Activated naive CD4-positive, alpha-beta T cell (primary cell): ENCODE data around the gene EZR.

Experiments
- DNase-seq, 4 experiments: peaks; one replicate each; lab custom pipeline; 2025; lab: John Stamatoyannopoulos, UW

EZR gene

DNA sequence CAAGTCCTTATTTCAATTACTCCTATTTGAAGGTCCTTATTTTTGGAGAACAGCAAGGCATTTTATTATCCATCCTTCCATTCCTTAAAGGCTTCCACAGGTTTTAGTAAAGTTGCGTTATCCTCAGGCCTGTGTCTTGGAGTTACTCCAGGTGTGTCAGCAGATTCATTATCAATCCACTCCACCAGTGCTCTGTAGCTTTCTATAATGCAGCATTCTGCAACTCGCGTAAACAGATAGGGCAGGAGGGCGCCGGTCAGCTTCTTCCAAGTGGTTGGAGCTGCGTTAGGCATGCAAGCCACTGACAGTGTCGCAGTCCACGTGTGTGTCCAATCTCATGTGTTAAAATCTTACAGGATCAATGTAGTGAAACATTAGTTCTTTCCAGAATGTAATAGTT is 93.5 kb downstream of the EZR start:
- DNase-seq = no peak

DNA sequence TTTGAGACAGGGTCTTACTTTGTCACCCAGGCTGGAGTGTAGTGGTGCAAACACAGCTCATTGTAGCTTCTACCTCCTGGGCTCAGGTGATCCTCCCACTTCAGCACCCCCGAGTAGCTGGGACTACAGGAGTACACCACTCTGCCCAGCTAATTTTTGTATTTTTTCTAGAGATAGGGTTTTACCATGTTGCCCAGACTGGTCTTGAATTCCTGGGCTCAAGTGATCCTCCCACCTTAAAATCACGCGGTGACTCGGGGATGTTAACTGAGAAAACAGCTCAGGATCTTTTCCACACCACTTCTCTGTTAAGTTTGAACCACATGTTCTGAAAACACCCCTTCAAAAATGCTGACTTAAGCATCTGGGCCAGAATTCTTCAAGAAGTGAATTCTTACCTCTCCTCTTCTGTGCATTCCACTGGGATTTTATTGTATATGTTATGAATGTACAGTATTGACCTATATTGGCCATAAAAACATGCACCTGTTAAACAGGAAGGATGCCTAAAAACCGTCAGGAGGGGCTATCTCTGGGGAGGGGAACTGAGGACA is 96.9 kb downstream of the EZR start:
- DNase-seq = no peak

DNA sequence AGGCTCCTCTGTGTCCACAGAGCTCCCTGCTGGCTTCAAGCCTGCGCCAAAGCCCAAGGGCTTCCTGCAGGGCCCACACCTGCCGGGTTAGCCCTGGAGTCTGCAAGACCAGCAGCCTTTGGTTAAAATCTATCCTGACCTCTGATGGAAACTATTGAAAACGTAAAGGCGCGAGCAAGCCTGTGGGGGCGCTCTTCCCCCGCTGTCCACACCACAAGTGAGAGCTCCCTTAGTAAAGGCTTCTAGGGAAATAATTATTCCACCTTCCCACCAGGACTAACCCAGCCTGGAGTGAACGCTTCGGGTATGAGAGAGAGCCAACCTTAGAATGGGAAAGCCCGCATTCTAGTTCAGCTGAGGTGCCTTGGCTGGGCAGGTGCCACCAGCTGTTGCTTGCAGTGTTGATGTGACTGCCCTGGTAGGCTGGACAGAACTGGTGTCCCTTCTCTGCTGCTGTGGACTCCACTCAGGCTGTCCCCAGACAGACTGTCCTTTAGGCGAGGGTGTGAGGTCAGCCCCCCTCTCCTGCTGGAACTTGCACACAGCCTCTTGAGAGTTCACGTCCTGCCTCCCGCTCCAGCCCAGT is 100.6 kb downstream of the EZR start:
- DNase-seq = no peak

GRCh38 chr6:158717341-158718330 is 101.5 kb downstream of the EZR start:
- no peak for DNase-seq
